AG08396 (cell line): ENCODE data around the gene NSUN5.
"Not testable (repeated sequence)": the region's sequence is repeated elsewhere in the genome, so short reads cannot be mapped to it uniquely, and the experiment has no call there.

Experiments
- DNase-seq: peaks from one replicate; pipeline ENCODE4 v3.0.0; 2012; ENCODE audit warnings: low spot score, mixed read lengths

Gene NSUN5

DNA sequence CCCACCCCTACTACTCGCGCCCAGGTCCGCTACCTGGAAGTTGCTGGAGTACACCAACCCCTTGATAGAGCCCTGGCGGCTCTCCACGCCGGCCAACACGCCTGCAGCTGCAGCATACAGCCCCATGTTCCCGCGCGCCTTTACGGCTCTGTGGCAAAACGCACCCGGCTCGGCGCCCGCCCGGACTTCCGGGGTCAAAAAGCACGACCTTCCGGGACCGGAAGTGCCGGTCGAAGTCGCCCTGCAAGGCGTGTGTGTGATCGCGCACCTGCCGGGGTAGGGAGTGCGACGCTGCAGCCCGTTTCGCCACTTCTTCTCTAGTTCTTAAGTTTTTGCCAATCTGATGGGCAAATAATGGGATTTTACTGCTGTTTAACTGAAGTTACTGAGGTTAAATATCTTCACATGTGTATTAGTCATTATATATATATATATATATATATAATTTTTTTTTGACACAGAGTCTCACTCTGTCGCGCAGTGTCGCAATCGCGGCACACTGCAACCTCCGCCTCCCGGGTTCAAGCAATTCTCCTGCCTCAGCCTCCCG is at the start of gene NSUN5:
Gene NSUN5, minus strand, starts transcription at position 162 of the 550 bp plus-strand sequence. Its CDS starts 36 bp downstream, at position 126.
- DNase-seq, result peak; percentile 87

DNA sequence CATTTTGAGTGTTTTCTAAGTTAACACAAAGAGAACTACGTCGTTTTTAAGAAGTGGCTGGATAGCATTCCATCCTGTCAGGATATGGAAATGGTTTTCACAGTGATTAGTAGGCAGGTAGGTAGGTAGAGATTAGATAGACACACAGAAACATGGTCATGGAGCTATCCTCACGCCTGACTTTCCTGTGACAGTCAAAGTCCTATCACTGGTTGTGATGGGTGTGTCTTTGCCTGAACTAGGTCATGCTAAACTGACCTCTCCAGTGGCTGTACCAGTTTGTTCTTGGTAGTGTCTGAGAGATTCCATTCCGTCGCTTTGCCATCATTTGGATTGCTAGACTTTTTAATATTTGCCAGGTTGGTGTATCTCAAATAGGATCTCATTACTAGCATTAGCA is 47.5 kb upstream of the NSUN5 start:
- DNase-seq, result no peak

DNA sequence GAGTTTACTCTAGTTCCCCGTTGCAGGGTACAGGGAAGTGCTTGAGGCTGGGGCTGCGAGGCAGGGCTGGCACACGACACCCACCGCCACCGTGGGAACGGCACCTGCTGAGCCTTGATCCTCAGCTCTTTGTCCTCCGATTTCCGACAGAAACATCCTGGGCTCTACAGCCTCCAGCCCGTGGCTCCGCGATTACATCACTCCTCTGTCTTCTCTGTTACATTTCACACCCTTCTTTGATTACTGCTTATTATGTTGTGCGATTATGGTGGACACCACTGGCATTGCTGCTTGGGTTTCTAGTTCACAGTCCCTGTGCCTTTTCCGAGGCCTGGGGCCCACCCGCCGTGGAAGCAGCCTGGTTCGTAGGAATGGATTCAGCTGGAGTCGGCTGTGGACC is 46.2 kb upstream of the NSUN5 start:
- no peak for DNase-seq

DNA sequence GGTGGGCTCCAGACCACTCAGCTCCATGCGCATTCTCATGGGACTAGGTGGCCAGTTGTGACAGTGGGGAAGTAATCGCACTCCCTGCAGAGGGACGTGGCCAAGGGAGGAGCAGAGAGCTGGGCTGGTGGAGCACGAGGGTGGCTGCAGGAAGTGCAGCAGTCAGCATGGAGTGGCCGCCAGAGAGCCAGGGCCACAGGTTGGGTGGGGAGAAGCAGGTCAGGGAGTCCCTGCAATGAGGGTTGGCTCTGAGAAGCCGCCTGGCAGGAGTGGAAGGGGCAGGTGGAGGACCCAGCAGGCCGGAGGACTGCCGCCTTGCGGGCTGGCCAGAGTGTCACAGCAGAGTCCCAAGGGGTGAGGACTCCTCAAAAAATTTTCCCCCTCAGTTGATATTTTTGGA is 45.6 kb upstream of the NSUN5 start:
- DNase-seq, result no peak

DNA sequence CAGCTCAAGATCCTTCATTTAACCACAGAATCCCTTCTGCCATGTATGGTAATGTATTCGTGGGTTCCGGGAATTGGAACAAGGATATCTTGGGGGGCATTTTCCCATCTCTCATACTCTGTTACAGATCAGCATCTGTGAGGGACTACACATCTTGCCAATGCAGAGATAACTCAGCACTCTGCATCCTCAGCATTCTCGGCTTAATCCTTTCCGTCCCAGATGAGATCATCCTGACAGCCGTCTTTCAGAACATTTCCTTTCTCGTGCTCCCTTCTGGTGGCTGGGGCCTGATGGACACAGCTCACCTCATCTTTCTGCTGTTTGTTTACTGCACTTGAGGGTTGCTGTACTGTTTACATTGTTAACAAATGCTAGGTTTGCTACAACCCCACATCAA is 44.6 kb upstream of the NSUN5 start:
- no peak for DNase-seq

DNA sequence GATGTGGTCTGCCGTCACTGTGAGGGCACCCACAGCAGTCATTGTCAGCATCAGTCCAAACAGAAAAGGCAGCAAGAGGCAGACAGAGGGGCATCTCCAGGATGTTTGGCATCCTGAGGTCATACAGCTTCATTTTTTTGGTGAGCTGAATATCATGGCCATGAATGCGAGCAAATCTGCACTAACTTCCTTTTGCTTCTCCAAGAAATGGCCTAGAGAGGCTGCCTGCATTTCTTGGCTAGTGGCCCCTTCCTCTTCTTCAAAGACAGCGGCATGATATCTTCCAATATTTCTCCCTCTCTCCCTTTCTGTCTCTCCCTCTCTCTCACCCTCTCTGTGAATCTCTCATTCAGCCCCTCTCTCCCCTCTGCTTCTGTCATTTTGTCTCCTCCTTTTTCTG is 44.2 kb upstream of the NSUN5 start:
- no peak for DNase-seq

DNA sequence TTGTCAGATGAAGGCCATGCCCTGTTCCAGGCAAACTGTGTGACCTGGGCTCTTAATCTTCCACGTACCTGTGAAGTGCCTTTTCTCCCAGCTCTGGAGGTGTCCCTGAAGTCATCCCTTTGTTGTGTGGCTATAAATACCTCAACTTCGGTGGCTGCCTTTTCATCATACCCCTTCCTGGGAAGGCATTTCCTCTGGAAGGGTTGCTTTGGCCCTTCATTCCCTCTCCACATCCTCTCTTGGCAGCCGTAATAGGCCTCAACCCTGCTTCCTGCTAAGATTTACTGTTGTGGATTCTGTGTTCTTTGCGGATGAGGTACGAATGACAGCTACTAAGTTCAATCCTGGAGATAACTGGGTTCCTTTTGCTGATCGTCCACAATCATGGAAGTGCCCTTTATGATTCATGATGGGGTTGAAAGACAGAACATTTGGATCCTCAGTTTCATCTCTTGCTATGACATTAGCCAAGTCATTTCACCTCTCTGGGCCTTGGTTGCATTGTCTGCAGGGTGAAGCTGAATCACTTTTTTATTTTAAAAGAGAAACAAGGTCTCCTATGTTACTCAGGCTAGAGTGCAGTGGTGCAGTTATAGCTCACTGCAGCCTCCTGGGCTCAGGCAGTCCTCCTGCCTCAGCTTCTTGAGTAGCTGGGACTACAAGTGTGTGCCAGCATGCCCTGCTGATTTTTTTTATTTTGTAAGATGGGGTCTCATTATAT is 43.0 kb upstream of the NSUN5 start:
- DNase-seq, result no peak

DNA sequence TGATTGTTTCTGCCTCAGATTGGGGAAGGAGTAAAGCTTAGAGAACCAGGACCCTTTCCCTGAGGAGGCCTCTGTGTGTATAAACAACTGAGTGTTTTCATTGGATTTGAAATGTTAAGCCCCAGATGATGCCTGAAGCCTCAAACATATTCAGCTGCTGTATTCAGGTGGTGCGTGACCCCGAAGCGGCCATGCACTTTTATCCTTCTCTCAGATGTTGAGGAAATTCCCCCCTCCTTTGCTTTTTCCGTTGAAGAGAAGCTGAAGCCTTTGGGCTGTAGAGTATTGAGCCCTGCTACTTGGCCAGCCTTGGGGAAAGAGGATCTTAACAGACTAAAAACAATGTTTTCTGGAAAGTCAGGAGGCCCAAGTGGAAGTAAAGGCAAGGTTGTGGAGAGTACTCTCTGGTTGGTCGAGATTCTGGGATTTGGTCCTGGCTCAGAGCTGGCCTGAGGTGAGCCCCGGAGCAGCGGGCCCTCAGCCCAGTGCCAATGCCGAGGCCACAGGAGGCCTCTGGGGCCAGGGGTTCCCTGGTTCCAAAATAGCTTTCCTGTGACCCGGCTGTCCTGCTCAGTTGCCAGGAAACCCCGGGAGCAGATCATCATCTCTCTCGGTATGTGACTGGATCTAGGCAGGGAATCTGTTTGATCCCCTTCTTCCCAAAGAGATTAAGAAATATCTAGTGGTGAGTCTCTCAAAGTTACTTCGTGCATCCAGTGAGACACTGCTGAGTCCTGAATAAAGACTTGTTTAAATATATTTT is 41.9 kb upstream of the NSUN5 start:
- DNase-seq, result no peak

DNA sequence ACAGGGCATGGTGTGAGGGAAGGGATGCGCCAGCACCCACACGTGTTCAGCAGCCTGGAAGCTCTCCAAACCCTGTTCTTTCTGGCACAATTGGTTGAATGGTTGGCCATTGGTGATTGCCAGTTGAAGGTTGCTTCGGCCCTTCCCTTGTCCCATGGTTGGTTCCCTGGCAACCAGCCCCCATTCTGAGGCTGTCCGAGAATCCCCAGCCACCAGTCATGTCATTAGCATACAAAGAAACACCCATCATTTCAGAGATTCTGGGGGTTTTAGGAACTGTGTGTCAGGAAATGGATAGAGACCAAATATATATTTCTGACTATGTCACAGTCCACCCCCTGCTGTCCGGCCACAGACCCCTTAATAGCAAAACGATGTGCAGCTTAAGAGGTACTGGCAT is 41.1 kb upstream of the NSUN5 start:
- no peak for DNase-seq

DNA sequence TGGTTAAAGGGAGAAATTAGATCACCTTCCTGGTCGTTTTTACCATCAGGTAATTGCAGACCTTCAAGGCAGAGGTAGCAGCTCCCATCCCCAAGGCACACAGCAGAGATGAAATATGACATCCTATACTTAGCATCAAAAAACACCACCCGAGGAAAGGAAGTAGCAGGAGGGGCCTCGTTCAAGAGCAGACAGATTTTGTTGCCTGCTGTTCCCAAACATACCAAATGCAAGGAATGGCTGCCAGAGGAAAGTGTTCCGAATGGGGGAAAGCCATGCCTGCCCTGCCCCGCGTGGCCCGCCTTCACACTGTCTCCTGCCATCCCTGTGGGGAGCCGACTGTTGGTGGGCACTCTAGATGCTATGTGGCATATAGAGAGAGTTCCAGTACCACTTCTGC is 37.3 kb upstream of the NSUN5 start:
- no peak for DNase-seq

DNA sequence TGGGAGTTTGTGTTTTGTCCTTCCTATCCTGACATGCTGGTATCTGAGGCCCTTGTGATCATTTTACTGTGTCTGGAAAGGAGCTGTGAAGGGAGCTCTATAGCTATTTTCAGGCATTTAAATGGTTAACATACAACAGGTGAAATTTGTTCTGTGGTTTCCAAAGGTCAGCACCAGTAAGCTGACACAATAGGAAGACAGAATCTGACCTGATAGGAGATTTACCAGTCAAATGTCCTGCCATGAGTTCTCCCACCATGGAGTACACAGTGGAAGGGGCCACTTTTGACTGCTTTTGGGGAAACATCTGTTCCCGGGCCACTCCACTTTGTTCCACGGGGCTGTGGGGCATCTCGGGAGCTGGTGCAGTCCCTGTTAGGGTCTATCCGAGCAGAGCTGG is 36.9 kb upstream of the NSUN5 start:
- no peak for DNase-seq

DNA sequence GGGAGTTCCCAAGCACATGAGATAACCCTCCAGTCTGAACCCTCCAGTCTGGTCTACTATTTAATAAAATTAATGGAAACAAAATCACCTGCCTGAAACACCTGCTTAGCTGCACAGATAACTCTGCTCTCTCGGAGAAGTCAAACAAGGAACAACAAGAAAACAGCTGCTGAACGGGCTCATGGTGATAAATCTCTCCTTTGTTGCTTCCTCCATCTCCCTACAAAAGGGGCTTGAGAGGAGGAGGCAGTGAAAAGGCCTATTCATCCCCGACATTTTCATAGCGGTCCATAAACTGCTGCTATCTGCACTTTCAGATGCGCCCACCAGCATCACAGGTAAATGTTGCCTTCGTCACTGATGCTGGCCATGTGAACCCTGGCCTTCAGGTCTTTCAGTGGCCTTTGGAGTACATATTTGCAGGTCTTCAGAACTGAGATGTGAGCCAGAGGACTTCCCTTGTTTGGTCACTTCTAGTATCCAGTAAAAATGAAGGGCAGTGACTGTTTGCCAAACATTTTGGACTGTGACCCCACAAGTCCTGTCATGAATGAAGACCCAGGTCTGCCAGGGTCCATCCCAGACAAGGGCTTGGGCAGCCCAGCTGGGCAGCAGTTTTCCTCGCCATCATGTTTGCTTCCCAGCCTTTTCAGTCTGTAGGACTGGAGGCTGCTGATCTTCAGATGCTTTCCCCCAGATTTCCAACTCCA is 35.2 kb upstream of the NSUN5 start:
- DNase-seq, result no peak

DNA sequence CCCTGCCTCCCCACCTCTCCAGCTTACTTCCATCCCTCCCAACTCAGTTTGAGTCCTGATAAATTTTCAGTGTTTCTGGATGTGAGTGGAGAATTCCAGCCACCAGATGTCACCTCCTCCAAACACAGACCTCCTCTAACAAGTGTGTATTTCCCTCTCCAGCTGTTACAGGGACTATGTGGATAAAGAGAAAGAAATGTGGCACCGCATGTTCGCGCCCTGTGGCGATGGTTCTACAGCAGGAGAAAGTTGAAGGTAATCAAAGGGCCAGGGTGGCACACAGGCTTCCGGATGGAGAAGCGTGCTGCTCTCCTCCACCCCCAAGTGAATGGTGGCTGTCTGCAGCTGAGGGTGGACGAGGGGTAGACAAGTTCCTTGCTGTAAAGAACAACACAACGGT is 34.0 kb upstream of the NSUN5 start:
- peak; percentile 84 for DNase-seq

DNA sequence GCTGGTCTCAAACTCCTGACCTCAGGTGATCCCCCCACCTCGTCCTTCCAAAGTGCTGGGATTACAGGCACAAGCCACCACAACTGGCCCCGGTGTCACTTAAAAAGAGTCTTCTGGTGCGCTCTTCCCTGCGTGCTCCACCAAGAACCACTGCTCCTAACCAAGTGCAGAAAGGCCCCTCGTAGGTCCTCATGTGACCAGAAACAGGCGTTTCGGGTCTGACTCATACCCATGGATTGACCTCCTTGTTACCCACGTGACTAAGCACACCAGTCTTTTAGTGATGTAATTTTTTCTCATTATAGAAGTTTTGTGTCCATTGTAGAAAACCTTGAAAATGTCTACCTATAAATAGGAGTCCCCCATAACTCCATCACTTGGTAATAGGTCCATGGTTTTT is 33.3 kb upstream of the NSUN5 start:
- peak; percentile 90 for DNase-seq

DNA sequence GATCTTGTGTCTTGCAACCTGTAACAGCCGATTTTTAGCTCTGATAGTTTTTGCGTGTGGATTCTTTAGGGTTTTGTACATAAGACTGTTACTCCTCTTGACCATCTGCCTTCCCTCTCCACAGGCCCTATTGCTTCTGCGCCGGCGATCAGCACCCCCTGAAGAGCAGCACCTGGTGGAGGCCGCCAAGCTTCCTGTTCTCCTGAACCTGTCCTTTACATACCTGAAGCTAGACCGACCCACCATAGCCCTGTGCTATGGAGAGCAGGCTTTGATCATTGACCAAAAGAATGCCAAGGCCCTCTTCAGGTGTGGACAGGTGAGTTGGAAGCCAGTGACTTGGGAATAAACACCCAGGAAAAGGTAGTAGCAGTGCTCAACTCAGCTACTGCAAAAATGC is 31.9 kb upstream of the NSUN5 start:
- no peak for DNase-seq

DNA sequence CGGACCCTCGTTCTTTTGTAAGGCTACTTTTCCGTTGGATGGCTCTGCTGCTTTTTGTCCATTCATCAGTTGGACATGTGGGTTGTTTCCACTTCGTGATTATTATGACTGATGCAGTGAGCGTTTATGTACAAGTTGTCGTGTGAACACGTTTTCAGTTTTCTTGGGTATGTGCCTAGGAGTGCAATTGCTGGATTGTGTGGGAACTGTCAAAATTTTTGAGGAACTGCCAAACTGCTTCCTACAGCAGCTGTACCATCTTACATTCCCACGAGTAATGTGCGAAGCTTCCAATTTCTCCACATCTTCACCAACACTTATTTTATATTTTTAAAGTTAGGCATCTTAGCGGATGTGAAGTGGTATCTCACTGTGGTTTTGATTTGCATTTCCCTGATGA is 29.7 kb upstream of the NSUN5 start:
- DNase-seq, result no peak

DNA sequence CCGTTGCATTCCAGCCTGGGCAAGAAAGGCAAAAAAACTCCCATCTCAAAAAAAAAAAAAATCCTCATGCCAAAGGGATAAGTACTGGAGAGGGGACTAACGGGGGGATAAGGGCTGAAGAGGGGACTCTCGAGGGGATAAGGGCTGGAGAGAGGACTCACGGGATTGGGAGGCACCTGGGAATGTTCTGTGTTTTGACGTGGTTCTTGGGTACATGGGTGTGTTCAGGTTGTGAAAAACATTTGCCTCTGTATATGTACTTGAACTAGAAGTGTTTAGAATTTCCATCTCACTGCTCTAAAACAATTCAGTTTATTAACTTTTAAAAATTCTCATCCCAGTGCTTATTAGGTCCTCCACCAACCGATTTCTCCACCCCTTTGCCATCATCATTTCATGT is 23.8 kb upstream of the NSUN5 start:
- no peak for DNase-seq

DNA sequence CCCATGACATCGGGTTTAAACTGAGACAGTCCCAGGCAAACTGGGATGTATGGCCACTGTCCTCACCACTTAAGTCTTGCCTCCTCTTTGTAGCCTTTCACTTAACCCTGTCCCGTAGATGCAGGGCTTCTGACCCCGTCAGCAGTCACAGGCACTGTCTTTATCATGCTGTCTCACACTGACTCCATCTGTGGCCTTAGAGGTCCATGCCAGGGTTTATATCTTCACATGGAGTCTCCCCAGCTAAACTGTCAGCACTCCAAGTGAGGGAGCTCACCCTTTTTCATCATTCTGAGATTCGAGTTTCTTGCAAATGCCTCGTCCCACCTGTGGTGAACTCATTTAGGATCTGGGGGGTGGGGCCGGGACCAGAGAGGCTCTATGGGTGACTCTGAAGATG is 22.1 kb upstream of the NSUN5 start:
- no peak for DNase-seq

DNA sequence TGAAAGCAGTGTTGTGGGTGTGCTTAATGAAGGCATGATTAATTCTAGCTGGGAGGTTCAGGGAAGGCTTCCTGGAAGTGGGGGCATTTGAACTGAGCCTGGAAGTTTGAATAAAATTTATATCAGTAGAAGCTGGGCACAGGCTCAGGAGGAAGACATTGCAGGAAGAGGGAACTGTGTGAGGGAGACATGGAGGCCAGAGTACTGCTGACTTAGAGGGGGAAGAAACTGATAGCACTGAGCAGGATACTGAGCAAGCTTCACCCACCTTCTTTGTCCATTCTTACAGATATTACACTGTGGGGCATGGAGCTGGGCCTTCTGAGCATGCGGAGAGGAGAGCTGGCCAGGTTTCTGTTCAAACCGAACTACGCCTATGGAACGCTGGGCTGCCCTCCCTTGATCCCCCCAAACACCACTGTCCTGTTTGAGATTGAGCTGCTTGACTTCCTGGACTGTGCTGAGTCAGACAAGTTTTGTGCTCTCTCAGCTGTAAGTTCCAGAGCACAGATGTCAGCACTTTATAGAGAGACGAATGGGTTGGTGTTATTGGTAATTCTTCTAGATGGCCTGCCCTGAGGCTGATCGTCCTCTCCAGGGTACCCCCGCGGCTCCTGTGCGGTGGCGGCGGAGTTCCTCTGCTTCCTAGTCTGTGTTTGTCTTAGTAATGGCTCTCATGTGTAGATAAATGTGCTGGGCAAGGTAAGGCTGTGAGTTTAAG is 21.4 kb upstream of the NSUN5 start:
- DNase-seq, result peak; percentile 42

DNA sequence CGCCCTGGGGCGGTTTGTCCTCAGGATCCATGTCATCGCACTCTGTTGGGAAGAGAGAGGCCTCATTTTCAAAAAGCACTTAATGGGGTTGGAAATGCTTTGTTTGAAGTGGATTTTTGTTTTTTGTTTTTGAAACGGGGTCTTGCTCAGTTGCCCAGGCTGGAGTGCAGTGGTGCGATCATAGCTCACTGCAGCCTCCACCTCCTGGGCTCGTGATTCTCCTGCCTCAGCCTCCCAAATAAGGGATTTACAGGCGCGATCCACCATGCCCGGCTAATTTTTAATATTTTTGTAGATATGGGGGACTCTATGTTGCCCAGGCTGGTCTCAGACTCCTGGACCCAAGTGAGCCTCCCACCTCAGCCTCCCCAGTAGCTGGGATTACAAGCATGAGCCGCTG is 20.1 kb upstream of the NSUN5 start:
- DNase-seq, result no peak

DNA sequence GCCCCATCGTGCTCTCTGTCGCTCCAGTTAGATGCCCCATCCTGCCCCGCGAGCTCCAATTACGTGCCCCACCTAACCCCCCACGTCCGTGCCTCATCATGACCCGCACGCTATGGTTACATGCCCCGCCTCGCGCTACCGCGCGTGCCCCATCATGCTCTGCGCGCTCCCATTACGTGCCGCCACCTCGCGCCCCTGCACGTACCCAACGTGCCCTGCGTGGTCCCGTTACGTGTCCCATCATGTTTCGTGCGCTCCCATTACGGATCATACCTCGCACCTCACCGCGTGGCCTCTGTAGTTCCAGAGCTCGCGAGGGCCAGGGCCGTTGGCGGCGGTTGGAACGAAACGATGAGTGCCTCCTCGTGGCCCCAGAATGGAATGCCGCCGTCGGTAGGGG is 19.3 kb upstream of the NSUN5 start, which contains the start of the genes FKBP6 and TRIM50:
Gene FKBP6, plus strand, starts transcription at position 240 of the 400 bp plus-strand sequence. CDS start 268 bp downstream, outside the sequence.
Gene TRIM50, minus strand, starts transcription at position 161 of the 400 bp plus-strand sequence. CDS start 3,295 bp downstream, outside the sequence.
- DNase-seq, result not testable (repeated sequence)

DNA sequence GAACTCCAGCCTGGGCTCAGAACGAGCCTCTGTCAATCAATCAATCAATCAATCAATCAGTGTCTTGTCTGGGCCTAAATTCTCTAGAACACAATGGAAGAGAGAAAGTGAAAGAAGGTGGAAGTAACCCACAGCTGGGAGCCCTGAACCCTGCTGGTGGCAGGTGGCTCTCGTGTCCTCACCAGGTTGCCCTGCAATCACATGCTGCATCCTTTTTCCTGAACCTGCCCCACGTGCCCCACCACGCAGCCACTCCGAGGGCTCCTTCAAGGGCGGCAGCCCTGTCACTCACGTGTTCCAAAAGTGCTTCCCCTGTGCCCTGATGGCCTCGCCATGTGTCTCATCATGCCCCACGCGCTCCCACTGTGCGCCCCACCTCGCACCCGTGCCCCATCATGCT is 18.8 kb upstream of the NSUN5 start:
- DNase-seq, result not testable (repeated sequence)
